Transverse colon (tissue), 4 donors: ENCODE results near the gene S100PBP. TPM values are rescaled to one million over a fixed set of nuclear protein-coding genes. Genes with fewer than 3 reads are reported as not detected.

Experiments used
- DNase-seq: peaks from one replicate; pipeline ENCODE4 v3.0.0-alpha.2; 2019
- H3K27ac ChIP-seq, 4 donors: fragments of 200-600 bp; sonication (generic); 2 replicates each; pipeline ENCODE4 v1.5.1; 2016 to 2018; ENCODE audit warnings: inconsistent platforms in 4 of 4
- H3K27me3 ChIP-seq: fragments of 200-600 bp; sonication (generic); 2 replicates; pipeline ENCODE4 v1.5.1; 2017; ENCODE audit warnings: inconsistent platforms
- H3K36me3 ChIP-seq, 4 donors: fragments of 200-600 bp; sonication (generic); 2 replicates each; pipeline ENCODE4 v1.5.1; 2017 to 2019; ENCODE audit warnings: inconsistent platforms in 4 of 4
- H3K4me1 ChIP-seq, 4 donors: fragments of 200-600 bp; sonication (generic); 2 replicates each; pipeline ENCODE4 v1.5.1; 2017 to 2020; ENCODE audit warnings: inconsistent platforms in 4 of 4
- H3K4me3 ChIP-seq, 4 donors: fragments of 200-600 bp; sonication (generic); 1 replicate in 1 of 4; 2 replicates in 3 of 4; pipeline versions ENCODE4 v1.5.1 to v1.6.1; 2017 to 2019; ENCODE audit warnings: inconsistent platforms in 4 of 4
- H3K9me3 ChIP-seq, 2 donors: fragments of 200-600 bp; sonication (generic); 2 replicates each; pipeline ENCODE4 v1.5.1; 2017 to 2019; ENCODE audit warnings: inconsistent platforms in 2 of 2
- CTCF ChIP-seq, 5 experiments: fragments of 200-600 bp in 3 of 5; fragments of 450-650 bp in 2 of 5; sonication (generic) in 3 of 5; IDR thresholded peaks; 1 replicate in 2 of 5; 2 replicates in 3 of 5; pipeline ENCODE4 v1.5.1; 2016 to 2017; ENCODE audit warnings: antibody characterized with exemption in 5 of 5, inconsistent platforms in 3 of 5, mild to moderate bottlenecking in 2 of 5, moderate library complexity in 1 of 5
- EP300 ChIP-seq: sonication (generic); formaldehyde crosslinking; IDR thresholded peaks from one replicate; pipeline ENCODE4 v1.6.1; 2017; ENCODE audit warnings: antibody characterized with exemption, low read depth
- POLR2A ChIP-seq: fragments of 450-650 bp; IDR thresholded peaks from one replicate; pipeline ENCODE4 v1.6.1; 2016; ENCODE audit warnings: antibody characterized with exemption, mild to moderate bottlenecking, moderate library complexity
- POLR2AphosphoS5 ChIP-seq, 3 donors: sonication (generic); formaldehyde crosslinking; IDR thresholded peaks; one replicate each; pipeline ENCODE4 v1.6.1; 2016; ENCODE audit warnings: antibody characterized with exemption in 3 of 3
- WGBS, 2 donors: methylation state at CpG; one replicate each; pipeline ENCODE4 v1.1.5; 2018; ENCODE audit warnings: low coverage in 1 of 2; 5-methylcytosine and 5-hydroxymethylcytosine counted together
- in situ Hi-C, 4 donors: fragments of 200-750 bp; cut with MboI; loops; one replicate each; pipeline versions ENCODE4 v1.15.0 to v1.15.1; 2017; ENCODE audit warnings: low sequenced_read_pairs in 3 of 4, low pct_ligation_motif_present in 1 of 4, low pct_unique_long_range_greater_than_20kb in 1 of 4
- intact Hi-C: fragments of 100-400 bp; cut with DNase I; formaldehyde crosslinking; loops from one replicate; pipeline ENCODE4 v1.15.1; 2023; ENCODE audit warnings: low total_unique reads
- total RNA-seq, 4 donors: library from RNA; depleted of rRNA; stranded (reverse); fragments of >200 nt; gene quantifications; one replicate each; pipeline ENCODE4 v1.1.0, GENCODE V29; 2016

The S100PBP gene
- total RNA-seq, 4 donors from 2014 or later, result 26.2 to 257 (median 40.7) TPM

GRCh38 chr1:32895325-32896215 is 78.1 kb downstream of the S100PBP start:
- DNase-seq, result no peak
- Histone ChIP-seq H3K4me1 (peaks cover 5 to 30% (median 19%) of the 10 kb centered on the region in 4 donors), H3K9me3 (no peaks in the 10 kb centered on the region), H3K36me3 (no peaks in the 10 kb centered on the region), H3K4me3 (no peak overlapping the region), H3K27me3 (peaks cover 34% of the 10 kb centered on the region), H3K27ac (no peak overlapping the region)
- intact Hi-C loops (no loop called here), in situ Hi-C loops (no loop called here)
- no peak for TF ChIP-seq CTCF (IDR thresholded peaks at IDR 0.05)
- TF ChIP-seq POLR2A, result no peak
- 82% methylated on average over 23 of the region's 26 CpGs; no CpG with 5 or more reads in 1 of the 2 donors for WGBS, 2 donors

GRCh38 chr1:32896451-32896850 is 79.0 kb downstream of the S100PBP start:
- H3K4me3 ChIP-seq, result no peak overlapping the region
- H3K9me3 ChIP-seq, result no peaks in the 10 kb centered on the region
- TF ChIP-seq POLR2A (no peak), CTCF (IDR thresholded peaks at IDR 0.05) (no peak), POLR2AphosphoS5 (IDR thresholded peaks at IDR 0.05) (no peak), EP300 (no peak)
- peaks cover 27% of the 10 kb centered on the region for H3K27me3 ChIP-seq
- 63% methylated on average over 5 of the region's 5 CpGs; no CpG with 5 or more reads in 1 of the 2 donors for WGBS, 2 donors
- intact Hi-C loops, result no loop called here
- in situ Hi-C loops, result no loop called here
- no peaks in the 10 kb centered on the region for H3K36me3 ChIP-seq
- peaks cover 5 to 33% (median 23%) of the 10 kb centered on the region in 4 donors for H3K4me1 ChIP-seq
- H3K27ac ChIP-seq, result no peak overlapping the region
- DNase-seq, result no peak

- TF ChIP-seq POLR2AphosphoS5 (IDR thresholded peaks at IDR 0.05) (no peak), EP300 (no peak), CTCF (IDR thresholded peaks at IDR 0.05) (no peak), POLR2A (no peak)
- intact Hi-C loops, result no loop called here
- in situ Hi-C loops, result no loop called here
- DNase-seq, result no peak
- peaks cover 5 to 37% (median 27%) of the 10 kb centered on the region in 4 donors for H3K4me1 ChIP-seq
- H3K27ac ChIP-seq, result no peak overlapping the region
- no peaks in the 10 kb centered on the region for H3K36me3 ChIP-seq
- H3K9me3 ChIP-seq, result no peaks in the 10 kb centered on the region
- H3K27me3 ChIP-seq, result peaks cover 23% of the 10 kb centered on the region
- WGBS, 2 donors, result 78 to 89% methylated on average over 5 to 11 of the region's 11 CpGs
- no peak overlapping the region for H3K4me3 ChIP-seq
These were observed 79.9 kb downstream of the S100PBP start for GRCh38 chr1:32897082-32898049.

- in situ Hi-C loops (no loop called here), intact Hi-C loops (no loop called here)
- peaks cover 16% of the 10 kb centered on the region for H3K27me3 ChIP-seq
- no peaks in the 10 kb centered on the region for H3K9me3 ChIP-seq
- 100% methylated on average over 5 of the region's 9 CpGs; no CpG with 5 or more reads in 1 of the 2 donors for WGBS, 2 donors
- no peaks in the 10 kb centered on the region for H3K36me3 ChIP-seq
- peaks cover 5 to 31% (median 23%) of the 10 kb centered on the region in 4 donors for H3K4me1 ChIP-seq
- H3K27ac ChIP-seq, result no peak overlapping the region
- TF ChIP-seq POLR2AphosphoS5 (IDR thresholded peaks at IDR 0.05) (no peak), POLR2A (no peak), EP300 (no peak), CTCF (IDR thresholded peaks at IDR 0.05) (no peak)
- no peak for DNase-seq
- no peak overlapping the region for H3K4me3 ChIP-seq
These were observed 80.6 kb downstream of the S100PBP start for GRCh38 chr1:32898056-32898455.
